Measurements from ENCODE around the gene VIPAS39. TPM values are rescaled to one million over a fixed set of nuclear protein-coding genes. Genes with fewer than 3 reads are reported as not detected.

VIPAS39 gene
- total RNA-seq, 1 experiment from 2014 or later, result 14.3 TPM

DNA sequence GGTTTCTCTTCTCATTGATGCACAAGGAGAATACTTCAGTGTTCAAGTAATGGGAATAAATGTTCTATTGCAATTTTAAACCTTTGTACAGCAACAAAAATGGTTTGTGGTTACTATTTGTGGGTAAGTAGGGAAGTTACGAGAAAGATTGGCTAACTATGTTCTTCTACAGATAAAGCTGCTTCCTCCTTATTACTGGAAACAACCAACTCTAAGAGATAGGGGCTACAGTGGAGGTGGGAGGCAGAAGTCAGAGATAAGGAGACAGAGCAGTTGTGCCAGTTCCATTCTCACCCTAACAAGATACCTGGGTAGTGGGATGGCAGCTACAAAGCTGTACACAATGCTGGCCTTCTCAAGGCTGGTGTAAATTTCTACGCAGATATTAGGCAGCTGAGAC lies 50.2 kb downstream of the VIPAS39 start:
- H3K4me3 ChIP-seq, result no peak overlapping the region
- H3K9me3 ChIP-seq (replicated peaks), result no peaks in the 10 kb centered on the region
- no peak for DNase-seq (ENCODE audit: low read depth in 1 of 2, low spot score in 2 of 2)
- no peaks in the 10 kb centered on the region for H3K27me3 ChIP-seq (replicated peaks)
- no peaks in the 10 kb centered on the region for H3K36me3 ChIP-seq
- no peaks in the 10 kb centered on the region for H3K4me1 ChIP-seq (replicated peaks)
- no peak overlapping the region for H3K27ac ChIP-seq

GRCh38 chr14:77406718-77407117 lies 50.7 kb downstream of the VIPAS39 start:
- H3K27ac ChIP-seq, result no peak overlapping the region
- H3K36me3 ChIP-seq, result no peaks in the 10 kb centered on the region
- no peaks in the 10 kb centered on the region for H3K4me1 ChIP-seq (replicated peaks)
- no peak overlapping the region for H3K4me3 ChIP-seq
- no peak for DNase-seq (ENCODE audit: low read depth in 1 of 2, low spot score in 2 of 2)
- H3K27me3 ChIP-seq (replicated peaks), result no peaks in the 10 kb centered on the region
- no peaks in the 10 kb centered on the region for H3K9me3 ChIP-seq (replicated peaks)

DNA sequence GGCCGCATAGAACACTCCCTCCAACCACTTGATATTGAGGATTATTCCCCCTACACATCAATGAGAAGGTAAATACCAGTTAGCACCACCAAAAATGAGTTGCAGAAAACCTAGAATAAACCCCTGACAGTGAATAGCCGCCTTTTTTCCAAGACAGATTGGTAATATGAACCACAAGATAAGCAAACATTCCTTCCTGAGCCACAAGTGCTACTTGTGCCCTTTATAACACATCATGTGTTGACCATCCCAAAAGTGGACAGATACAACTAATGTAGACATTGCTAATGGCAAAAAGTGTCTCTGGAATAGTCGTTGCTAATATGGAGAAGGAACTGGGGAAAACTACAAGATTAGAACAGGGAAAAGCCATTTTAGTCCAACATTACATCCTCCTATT lies 51.3 kb downstream of the VIPAS39 start:
- Histone ChIP-seq H3K36me3 (no peaks in the 10 kb centered on the region), H3K4me1 (replicated peaks) (no peaks in the 10 kb centered on the region), H3K9me3 (replicated peaks) (no peaks in the 10 kb centered on the region), H3K4me3 (no peak overlapping the region), H3K27ac (no peak overlapping the region), H3K27me3 (replicated peaks) (no peaks in the 10 kb centered on the region)
- no peak for DNase-seq (ENCODE audit: low read depth in 1 of 2, low spot score in 2 of 2)

DNA sequence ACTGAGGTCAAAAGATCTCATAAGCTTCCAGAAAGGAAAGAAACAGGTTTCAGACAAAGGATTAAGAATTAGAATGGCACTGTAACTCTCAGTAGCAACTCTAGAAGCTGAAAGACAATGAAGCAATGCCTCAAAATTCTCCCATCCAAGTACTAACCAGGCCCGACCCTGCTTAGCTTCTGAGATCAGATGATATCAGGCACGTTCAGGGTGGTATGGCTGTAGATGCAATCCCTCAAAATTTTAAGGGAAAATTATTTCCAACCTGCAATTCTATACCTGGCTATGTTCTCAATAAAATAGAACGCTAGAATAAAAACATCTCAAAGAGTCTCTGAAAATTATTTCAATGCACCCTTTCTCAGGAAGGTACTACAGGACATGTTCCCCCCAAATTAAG lies 53.6 kb downstream of the VIPAS39 start:
- H3K4me1 ChIP-seq (replicated peaks), result no peaks in the 10 kb centered on the region
- H3K36me3 ChIP-seq, result no peaks in the 10 kb centered on the region
- H3K4me3 ChIP-seq, result no peak overlapping the region
- H3K27me3 ChIP-seq (replicated peaks), result no peaks in the 10 kb centered on the region
- no peaks in the 10 kb centered on the region for H3K9me3 ChIP-seq (replicated peaks)
- no peak overlapping the region for H3K27ac ChIP-seq
- DNase-seq (ENCODE audit: low read depth in 1 of 2, low spot score in 2 of 2), result no peak

DNA sequence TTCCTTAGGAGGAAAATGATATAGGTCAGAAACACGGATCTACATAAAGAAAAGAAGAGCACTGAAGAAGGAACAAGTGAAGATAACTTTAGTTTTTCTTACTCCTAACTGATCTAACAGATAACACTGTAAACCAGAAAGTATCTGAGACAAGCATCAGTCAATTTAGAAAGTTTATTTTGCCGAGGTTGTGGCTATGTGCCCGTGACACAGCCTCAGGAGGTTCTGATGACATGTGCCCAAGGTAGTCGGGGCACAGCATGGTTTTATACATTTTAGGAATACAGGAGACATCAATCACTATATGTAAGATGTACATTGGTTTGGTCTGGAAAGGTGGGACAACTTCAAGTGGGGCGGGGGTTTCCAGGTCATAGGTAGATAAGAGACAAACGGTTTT lies 57.2 kb downstream of the VIPAS39 start:
- no peaks in the 10 kb centered on the region for H3K36me3 ChIP-seq
- no peak overlapping the region for H3K4me3 ChIP-seq
- no peaks in the 10 kb centered on the region for H3K4me1 ChIP-seq (replicated peaks)
- no peaks in the 10 kb centered on the region for H3K27me3 ChIP-seq (replicated peaks)
- DNase-seq (ENCODE audit: low read depth in 1 of 2, low spot score in 2 of 2), result no peak
- H3K27ac ChIP-seq, result no peak overlapping the region
- H3K9me3 ChIP-seq (replicated peaks), result no peaks in the 10 kb centered on the region

DNA sequence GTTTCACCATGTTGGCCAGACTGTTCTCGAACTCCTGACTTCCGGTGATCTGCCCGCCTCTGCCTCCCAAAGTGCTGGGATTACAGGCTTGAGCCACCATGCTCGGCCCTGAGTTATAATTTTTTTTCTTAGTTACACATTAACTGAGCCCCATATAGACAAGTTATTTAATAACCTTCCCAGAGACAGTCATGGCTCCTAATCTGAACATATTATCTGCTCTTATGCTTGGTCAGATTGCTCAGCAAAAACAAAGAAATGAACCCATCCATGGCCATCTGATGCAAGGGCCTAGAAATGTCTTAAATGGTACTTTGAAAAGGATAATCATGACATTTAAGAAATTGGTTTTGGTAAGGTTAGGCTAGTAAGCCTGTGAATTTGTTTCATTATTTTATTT lies 67.2 kb downstream of the VIPAS39 start:
- Histone ChIP-seq H3K27ac (no peak overlapping the region), H3K4me3 (no peak overlapping the region), H3K27me3 (replicated peaks) (no peaks in the 10 kb centered on the region), H3K36me3 (no peaks in the 10 kb centered on the region), H3K9me3 (replicated peaks) (no peaks in the 10 kb centered on the region), H3K4me1 (replicated peaks) (no peaks in the 10 kb centered on the region)
- DNase-seq (ENCODE audit: low read depth in 1 of 2, low spot score in 2 of 2), result no peak

GRCh38 chr14:77378701-77379100 lies 78.7 kb downstream of the VIPAS39 start:
- DNase-seq (ENCODE audit: low read depth in 1 of 2, low spot score in 2 of 2), result no peak
- Histone ChIP-seq H3K27ac (no peak overlapping the region), H3K36me3 (peaks cover 3% of the 10 kb centered on the region; the same call in 1 of the 2 replicates)

DNA sequence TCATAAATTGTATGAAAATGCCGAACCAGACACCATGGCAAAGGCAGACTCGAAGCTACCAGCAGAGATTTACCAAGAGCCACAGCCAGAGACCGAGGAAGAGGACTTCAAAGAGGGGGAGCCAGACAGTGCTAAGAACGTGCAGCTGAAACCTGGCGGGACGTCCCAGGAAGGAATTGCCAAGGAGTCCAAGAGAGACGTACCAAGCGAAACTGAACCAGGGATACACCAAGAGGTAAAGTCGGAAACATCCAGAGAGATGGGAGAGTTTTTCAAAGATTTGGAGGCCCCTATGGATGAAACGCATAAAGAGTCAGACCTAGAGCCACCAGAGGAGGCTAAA lies 79.9 kb downstream of the VIPAS39 start:
- Histone ChIP-seq H3K27ac (no peak overlapping the region), H3K36me3 (peaks cover 3% of the 10 kb centered on the region; the same call in 1 of the 2 replicates), H3K4me3 (peak overlapping the region; percentile 68), H3K4me1 (replicated peaks) (peaks cover 15% of the 10 kb centered on the region; the same call in 1 of the 2 replicates), H3K9me3 (replicated peaks) (no peaks in the 10 kb centered on the region), H3K27me3 (replicated peaks) (no peaks in the 10 kb centered on the region)
- no peak for DNase-seq (ENCODE audit: low read depth in 1 of 2, low spot score in 2 of 2)

More at GRCh38 chr14:77378701-77379100, 78.7 kb downstream of the VIPAS39 start:
- Histone ChIP-seq H3K9me3 (replicated peaks) (no peaks in the 10 kb centered on the region), H3K27me3 (replicated peaks) (no peaks in the 10 kb centered on the region), H3K4me1 (replicated peaks) (peaks cover 15% of the 10 kb centered on the region; the same call in 1 of the 2 replicates), H3K4me3 (no peak overlapping the region)

GRCh38 chr14:77376771-77377501 lies 80.5 kb downstream of the VIPAS39 start, which contains the start of the genes SAMD15 and TMED8:
TSS of gene SAMD15 (plus strand) at chr14:77377379. CDS start at chr14:77377419, 40 bp downstream.
TSS of gene TMED8 (minus strand) at chr14:77377094. CDS start at chr14:77377053, 41 bp downstream.
- Histone ChIP-seq H3K4me3 (peak within 1 kb of the TSS; percentile 68), H3K36me3 (peaks cover 3% of the 10 kb centered on the region; the same call in 1 of the 2 replicates), H3K4me1 (replicated peaks) (peaks cover 15% of the 10 kb centered on the region; the same call in 1 of the 2 replicates), H3K27me3 (replicated peaks) (no peaks in the 10 kb centered on the region), H3K27ac (peak within 1 kb of the TSS; percentile 59), H3K9me3 (replicated peaks) (no peaks in the 10 kb centered on the region)
- DNase-seq (ENCODE audit: low read depth in 1 of 2, low spot score in 2 of 2), result peak; percentile 76 to 87

Other genes starting within 250 kb of the VIPAS39 start
- gene NGB, start 186.4 kb downstream of the VIPAS39 start, total RNA-seq (2014; rRNA removed; shearing (Covaris generic)), result not detected in 2 replicates
- 7.1 and 7.7 TPM in 2 replicates for gene POMT2, start 136.7 kb downstream of the VIPAS39 start, total RNA-seq (2014; rRNA removed; shearing (Covaris generic))
- gene GSTZ1, start 136.6 kb downstream of the VIPAS39 start, total RNA-seq (2014; rRNA removed; shearing (Covaris generic)), result 11.1 and 18.6 TPM in 2 replicates
- 6.4 and 7.6 TPM in 2 replicates for gene TMED8, start 80.5 kb downstream of the VIPAS39 start, total RNA-seq (2014; rRNA removed; shearing (Covaris generic))
- 0.19 and 0.82 TPM in 2 replicates for gene SAMD15, start 80.2 kb downstream of the VIPAS39 start, total RNA-seq (2014; rRNA removed; shearing (Covaris generic))
- gene NOXRED1, start 34.1 kb downstream of the VIPAS39 start, total RNA-seq (2014; rRNA removed; shearing (Covaris generic)), result not detected in 2 replicates
- 145 and 177 TPM in 2 replicates for gene AHSA1, start 492 bp upstream of the VIPAS39 start, total RNA-seq (2014; rRNA removed; shearing (Covaris generic))
- gene ISM2, start 41.2 kb upstream of the VIPAS39 start, total RNA-seq (2014; rRNA removed; shearing (Covaris generic)), result not detected in 2 replicates
- gene SPTLC2, start 159.0 kb upstream of the VIPAS39 start, total RNA-seq (2014; rRNA removed; shearing (Covaris generic)), result 16.4 and 22.1 TPM in 2 replicates

Data from SJSA1 (cell line).